ENCODE measurements around the gene PRG3.

PRG3 gene

DNA sequence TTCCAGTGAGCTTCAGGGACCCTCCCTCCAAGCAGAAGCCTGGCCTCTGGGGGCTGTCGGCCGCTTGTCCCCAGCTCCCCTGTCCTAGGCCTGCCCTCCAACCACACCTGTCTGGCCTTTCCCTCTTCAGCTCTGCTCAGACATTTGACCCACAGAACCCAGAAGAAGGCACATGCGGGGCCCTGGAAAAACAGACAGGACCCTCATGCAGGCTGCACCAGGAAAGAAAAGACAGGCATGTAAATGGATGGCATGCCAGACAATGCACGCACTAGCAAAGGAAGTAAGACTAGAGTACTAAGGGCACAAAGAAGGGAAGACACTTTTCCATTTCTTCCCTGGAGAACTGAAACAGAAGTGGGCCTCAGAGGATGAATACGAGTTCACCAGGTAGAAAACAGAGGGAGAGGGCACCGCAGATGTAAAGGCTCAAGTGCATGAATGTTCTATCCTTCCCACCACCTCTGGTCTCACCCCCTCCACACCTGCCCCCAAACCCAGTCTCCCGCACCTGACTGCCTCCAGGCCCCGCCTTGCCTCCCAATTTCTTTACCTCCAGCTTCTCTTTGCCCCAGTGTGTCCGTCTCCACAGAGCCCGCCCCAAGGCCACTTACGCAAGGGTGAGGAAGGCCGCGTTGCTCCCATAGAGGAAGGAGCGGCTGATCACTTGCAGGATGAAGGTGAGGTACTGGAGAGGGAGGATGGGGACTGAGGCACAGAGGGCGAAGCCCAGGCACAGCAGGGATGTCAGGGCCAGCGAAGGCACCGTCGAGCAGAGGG lies 28.6 kb upstream of the PRG3 start:
- Histone ChIP-seq H4K20me1 (ENCODE audit: insufficient read depth, low read length, poor library complexity, severe bottlenecking) (peaks cover 67% of the 10 kb centered on the region), H3K4me3 (ENCODE audit: low read length, poor library complexity, severe bottlenecking) (no peak overlapping the region), H3K9me2 (replicated peaks; ENCODE audit: low read depth, low read length) (no peaks in the 10 kb centered on the region), H3K36me3 (ENCODE audit: insufficient read depth, low read length) (peaks cover 94% of the 10 kb centered on the region), H3K4me1 (ENCODE audit: insufficient read depth, low read length, poor library complexity, severe bottlenecking) (peaks cover 23% of the 10 kb centered on the region), H3K27me3 (ENCODE audit: insufficient read depth, low read length, poor library complexity, severe bottlenecking) (peaks cover 4% of the 10 kb centered on the region), H3K9ac (ENCODE audit: low read depth, low read length, poor library complexity, severe bottlenecking) (no peak overlapping the region), H3K4me2 (ENCODE audit: low read depth, low read length, poor library complexity, severe bottlenecking) (peak overlapping the region; percentile 4), H3K9me3 (ENCODE audit: insufficient read depth, low read depth, low read length) (no peaks in the 10 kb centered on the region), H3K79me2 (ENCODE audit: insufficient read depth, low read length) (peaks cover 33% of the 10 kb centered on the region), H2AFZ (ENCODE audit: low read length) (no peak overlapping the region), H3F3A (ENCODE audit: low read depth) (no peaks in the 10 kb centered on the region)
- TF ChIP-seq, protein P1, sequence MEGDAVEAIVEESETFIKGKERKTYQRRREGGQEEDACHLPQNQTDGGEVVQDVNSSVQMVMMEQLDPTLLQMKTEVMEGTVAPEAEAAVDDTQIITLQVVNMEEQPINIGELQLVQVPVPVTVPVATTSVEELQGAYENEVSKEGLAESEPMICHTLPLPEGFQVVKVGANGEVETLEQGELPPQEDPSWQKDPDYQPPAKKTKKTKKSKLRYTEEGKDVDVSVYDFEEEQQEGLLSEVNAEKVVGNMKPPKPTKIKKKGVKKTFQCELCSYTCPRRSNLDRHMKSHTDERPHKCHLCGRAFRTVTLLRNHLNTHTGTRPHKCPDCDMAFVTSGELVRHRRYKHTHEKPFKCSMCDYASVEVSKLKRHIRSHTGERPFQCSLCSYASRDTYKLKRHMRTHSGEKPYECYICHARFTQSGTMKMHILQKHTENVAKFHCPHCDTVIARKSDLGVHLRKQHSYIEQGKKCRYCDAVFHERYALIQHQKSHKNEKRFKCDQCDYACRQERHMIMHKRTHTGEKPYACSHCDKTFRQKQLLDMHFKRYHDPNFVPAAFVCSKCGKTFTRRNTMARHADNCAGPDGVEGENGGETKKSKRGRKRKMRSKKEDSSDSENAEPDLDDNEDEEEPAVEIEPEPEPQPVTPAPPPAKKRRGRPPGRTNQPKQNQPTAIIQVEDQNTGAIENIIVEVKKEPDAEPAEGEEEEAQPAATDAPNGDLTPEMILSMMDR (conservative IDR thresholded peaks at IDR 0.05; ENCODE audit: low read length), result no peak
- TF ChIP-seq EZH2phosphoT487 (IDR thresholded peaks at IDR 0.05; ENCODE audit: borderline replicate concordance), result no peak

GRCh38 chr11:57408771-57409170 lies 27.8 kb upstream of the PRG3 start:
- Histone ChIP-seq H3K4me1 (ENCODE audit: insufficient read depth, low read length, poor library complexity, severe bottlenecking) (peaks cover 20% of the 10 kb centered on the region), H3K9me3 (ENCODE audit: insufficient read depth, low read depth, low read length) (no peaks in the 10 kb centered on the region), H3K36me3 (ENCODE audit: insufficient read depth, low read length) (peaks cover 87% of the 10 kb centered on the region), H3K79me2 (ENCODE audit: insufficient read depth, low read length) (peaks cover 25% of the 10 kb centered on the region), H3K9ac (ENCODE audit: low read depth, low read length, poor library complexity, severe bottlenecking) (no peak overlapping the region), H3K27me3 (ENCODE audit: insufficient read depth, low read length, poor library complexity, severe bottlenecking) (peaks cover 4% of the 10 kb centered on the region), H3K9me2 (replicated peaks; ENCODE audit: low read depth, low read length) (no peaks in the 10 kb centered on the region), H3K4me3 (ENCODE audit: low read length, poor library complexity, severe bottlenecking) (no peak overlapping the region), H3K4me2 (ENCODE audit: low read depth, low read length, poor library complexity, severe bottlenecking) (no peak overlapping the region), H2AFZ (ENCODE audit: low read length) (no peak overlapping the region), H3F3A (ENCODE audit: low read depth) (no peaks in the 10 kb centered on the region), H4K20me1 (ENCODE audit: insufficient read depth, low read length, poor library complexity, severe bottlenecking) (peaks cover 64% of the 10 kb centered on the region)
- TF ChIP-seq, protein P1 (conservative IDR thresholded peaks at IDR 0.05; ENCODE audit: low read length), result no peak
- TF ChIP-seq EZH2phosphoT487 (IDR thresholded peaks at IDR 0.05; ENCODE audit: borderline replicate concordance), result no peak

GRCh38 chr11:57407941-57408475 lies 27.1 kb upstream of the PRG3 start:
- peaks cover 79% of the 10 kb centered on the region; the same call in 1 of the 2 replicates for H3K36me3 ChIP-seq (ENCODE audit: insufficient read depth, low read length)
- no peaks in the 10 kb centered on the region for H3K9me2 ChIP-seq (replicated peaks; ENCODE audit: low read depth, low read length)
- no peaks in the 10 kb centered on the region for H3K9me3 ChIP-seq (ENCODE audit: insufficient read depth, low read depth, low read length)
- H4K20me1 ChIP-seq (ENCODE audit: insufficient read depth, low read length, poor library complexity, severe bottlenecking), result peaks cover 58% of the 10 kb centered on the region
- no peak overlapping the region for H3K9ac ChIP-seq (ENCODE audit: low read depth, low read length, poor library complexity, severe bottlenecking)
- peaks cover 19% of the 10 kb centered on the region for H3K4me1 ChIP-seq (ENCODE audit: insufficient read depth, low read length, poor library complexity, severe bottlenecking)
- H3K27me3 ChIP-seq (ENCODE audit: insufficient read depth, low read length, poor library complexity, severe bottlenecking), result peaks cover 4% of the 10 kb centered on the region
- TF ChIP-seq EZH2phosphoT487 (IDR thresholded peaks at IDR 0.05; ENCODE audit: borderline replicate concordance), result no peak
- TF ChIP-seq, protein P1 (conservative IDR thresholded peaks at IDR 0.05; ENCODE audit: low read length), result no peak
- no peaks in the 10 kb centered on the region for H3F3A ChIP-seq (ENCODE audit: low read depth)
- H3K4me2 ChIP-seq (ENCODE audit: low read depth, low read length, poor library complexity, severe bottlenecking), result no peak overlapping the region
- no peak overlapping the region for H3K4me3 ChIP-seq (ENCODE audit: low read length, poor library complexity, severe bottlenecking)
- H2AFZ ChIP-seq (ENCODE audit: low read length), result no peak overlapping the region
- H3K79me2 ChIP-seq (ENCODE audit: insufficient read depth, low read length), result peaks cover 18% of the 10 kb centered on the region
